ENCODE data around the gene CTNNA2.

GRCh38 chr2:80490964-80491363, 978.1 kb downstream of the CTNNA2 start:
- TF ChIP-seq CTCF (IDR thresholded peaks at IDR 0.05; ENCODE audit: control extremely low read depth in 1 of 3, insufficient read depth in 1 of 3, low read depth in 1 of 3, low read length in 3 of 3) = no peak
- no peak for TF ChIP-seq HDAC2 (IDR thresholded peaks at IDR 0.05; ENCODE audit: borderline replicate concordance in 1 of 2, low read depth in 2 of 2, low read length in 2 of 2)
- no peak for TF ChIP-seq EP300 (IDR thresholded peaks at IDR 0.05; ENCODE audit: borderline replicate concordance in 1 of 2, low read depth in 2 of 2, low read length in 2 of 2)
- no peak for TF ChIP-seq YY1 (IDR thresholded peaks at IDR 0.05; ENCODE audit: low read depth, low read length)
- TF ChIP-seq EGR1 (IDR thresholded peaks at IDR 0.05; ENCODE audit: borderline replicate concordance, low read depth, low read length) = no peak
- no peak for TF ChIP-seq RAD21 (IDR thresholded peaks at IDR 0.05 in 1 of 2, conservative IDR thresholded peaks at IDR 0.05 in 1 of 2; ENCODE audit: low read depth in 2 of 2, low read length in 2 of 2)
- no peak for TF ChIP-seq CEBPB (IDR thresholded peaks at IDR 0.05; ENCODE audit: low read depth, low read length)
- TF ChIP-seq MAX (IDR thresholded peaks at IDR 0.05) = no peak
- no peak for TF ChIP-seq TEAD4 (IDR thresholded peaks at IDR 0.05; ENCODE audit: low read depth, low read length)
- TF ChIP-seq CHD2 (IDR thresholded peaks at IDR 0.05; ENCODE audit: low read length) = no peak
- no peak for TF ChIP-seq CREB1 (IDR thresholded peaks at IDR 0.05)
- no peak for TF ChIP-seq ASH2L (IDR thresholded peaks at IDR 0.05; ENCODE audit: low read length)
- no peak for TF ChIP-seq POLR2A (IDR thresholded peaks at IDR 0.05; ENCODE audit: control extremely low read depth in 1 of 2, low read depth in 2 of 2, low read length in 2 of 2)
- no peak for TF ChIP-seq JUN (IDR thresholded peaks at IDR 0.05; ENCODE audit: low read depth, low read length)

Data from H1 (cell line).